WI38 (cell line): ENCODE measurements around the gene DPF3.

Source experiments
- H3K4me3 ChIP-seq: 2 replicates; pipeline ENCODE4 v1.5.1; 2011; ENCODE audit warnings: low read depth, mild to moderate bottlenecking, control low read depth, low read length
- TF ChIP-seq, protein P1 (sequence below): IDR thresholded peaks from 2 replicates; pipeline ENCODE4 v1.5.1; 2012; ENCODE audit warnings: low read depth, mild to moderate bottlenecking, control low read depth, low read length

Gene DPF3

DNA sequence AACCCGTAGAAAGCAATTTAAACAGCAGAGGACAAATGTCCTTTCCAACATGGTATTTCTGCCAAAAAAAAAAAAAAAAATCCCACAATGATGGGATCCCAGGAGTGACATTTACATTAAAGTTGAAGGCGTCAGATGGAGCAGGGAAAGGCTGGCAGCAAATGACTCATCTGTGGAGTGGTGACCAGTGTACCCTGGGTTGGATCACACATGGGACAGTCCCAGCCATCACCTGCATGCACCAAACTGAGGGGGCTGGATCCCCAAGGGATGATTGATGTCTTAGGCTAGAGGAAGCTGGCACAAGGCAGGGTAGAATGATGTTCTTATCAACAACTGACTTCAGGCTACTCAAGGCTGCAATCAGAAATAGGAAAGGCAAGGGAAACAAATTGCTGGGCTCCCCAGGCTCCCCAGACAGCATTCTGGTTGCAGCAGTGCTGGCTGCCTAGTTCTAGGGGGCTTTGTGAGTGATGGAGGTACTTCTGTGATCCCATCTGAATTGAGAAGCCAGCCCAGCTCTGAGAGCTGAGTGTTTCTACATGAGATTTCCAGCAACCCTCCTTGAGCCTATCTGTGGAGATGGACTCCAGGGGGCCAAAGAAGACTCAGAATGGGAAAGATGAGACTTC, 117.9 kb downstream of the DPF3 start:
- H3K4me3 ChIP-seq, result no peak overlapping the region
- TF ChIP-seq, protein P1, sequence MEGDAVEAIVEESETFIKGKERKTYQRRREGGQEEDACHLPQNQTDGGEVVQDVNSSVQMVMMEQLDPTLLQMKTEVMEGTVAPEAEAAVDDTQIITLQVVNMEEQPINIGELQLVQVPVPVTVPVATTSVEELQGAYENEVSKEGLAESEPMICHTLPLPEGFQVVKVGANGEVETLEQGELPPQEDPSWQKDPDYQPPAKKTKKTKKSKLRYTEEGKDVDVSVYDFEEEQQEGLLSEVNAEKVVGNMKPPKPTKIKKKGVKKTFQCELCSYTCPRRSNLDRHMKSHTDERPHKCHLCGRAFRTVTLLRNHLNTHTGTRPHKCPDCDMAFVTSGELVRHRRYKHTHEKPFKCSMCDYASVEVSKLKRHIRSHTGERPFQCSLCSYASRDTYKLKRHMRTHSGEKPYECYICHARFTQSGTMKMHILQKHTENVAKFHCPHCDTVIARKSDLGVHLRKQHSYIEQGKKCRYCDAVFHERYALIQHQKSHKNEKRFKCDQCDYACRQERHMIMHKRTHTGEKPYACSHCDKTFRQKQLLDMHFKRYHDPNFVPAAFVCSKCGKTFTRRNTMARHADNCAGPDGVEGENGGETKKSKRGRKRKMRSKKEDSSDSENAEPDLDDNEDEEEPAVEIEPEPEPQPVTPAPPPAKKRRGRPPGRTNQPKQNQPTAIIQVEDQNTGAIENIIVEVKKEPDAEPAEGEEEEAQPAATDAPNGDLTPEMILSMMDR, result no peak

DNA sequence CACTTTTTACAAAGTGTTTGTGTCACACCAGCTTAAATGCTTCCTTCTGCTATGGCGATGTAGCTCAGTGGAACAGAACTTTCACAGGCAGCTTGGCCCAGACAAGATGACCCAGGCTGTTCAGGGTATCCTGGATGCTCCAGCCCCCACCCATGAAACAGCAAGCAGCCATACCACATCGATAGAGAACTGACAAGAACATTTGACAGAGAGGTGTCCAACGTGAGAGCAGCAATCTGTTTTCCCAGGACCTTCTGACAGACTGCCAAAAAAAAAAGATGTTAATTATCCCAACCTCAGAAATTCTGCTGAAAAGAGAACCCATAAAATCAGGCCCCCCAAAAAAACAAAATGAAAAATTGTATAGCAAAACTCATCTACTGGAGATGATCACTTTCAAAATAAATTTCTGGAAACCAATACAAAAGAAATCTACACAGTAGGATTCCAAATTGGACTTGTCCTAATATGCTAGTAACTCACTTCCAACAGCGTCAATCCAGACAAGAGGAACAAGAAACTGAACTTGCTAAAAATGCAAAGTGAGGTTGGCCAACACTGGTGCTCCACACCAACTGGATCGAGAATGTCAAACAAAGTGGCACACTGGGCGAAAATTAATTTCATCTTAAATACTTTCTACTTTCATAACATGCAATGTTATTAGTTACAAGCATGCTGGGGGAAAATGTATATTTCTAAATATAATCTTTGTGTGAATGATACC, 118.8 kb downstream of the DPF3 start:
- H3K4me3 ChIP-seq, result no peak overlapping the region
- TF ChIP-seq, protein P1, result no peak

DNA sequence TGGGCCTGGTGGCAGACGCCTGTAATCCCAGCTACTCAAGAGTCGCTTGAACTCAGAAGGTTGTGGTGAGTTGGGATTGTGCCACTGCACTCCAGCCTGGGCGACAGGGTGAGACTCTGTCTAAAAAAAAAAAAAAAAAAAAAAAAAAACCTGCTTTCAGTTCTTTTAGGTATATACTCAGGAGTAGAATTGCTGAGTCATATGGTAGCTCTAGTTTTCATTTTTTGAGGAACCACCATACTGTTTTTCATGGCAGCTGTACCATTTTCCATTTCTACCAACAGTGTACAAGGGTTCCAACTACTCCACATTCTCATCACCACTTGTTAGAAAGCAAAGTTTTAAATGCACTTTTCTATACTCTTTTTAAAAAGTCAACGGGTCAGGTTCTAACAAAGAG, 119.8 kb downstream of the DPF3 start:
- TF ChIP-seq, protein P1, result no peak
- no peak overlapping the region for H3K4me3 ChIP-seq

DNA sequence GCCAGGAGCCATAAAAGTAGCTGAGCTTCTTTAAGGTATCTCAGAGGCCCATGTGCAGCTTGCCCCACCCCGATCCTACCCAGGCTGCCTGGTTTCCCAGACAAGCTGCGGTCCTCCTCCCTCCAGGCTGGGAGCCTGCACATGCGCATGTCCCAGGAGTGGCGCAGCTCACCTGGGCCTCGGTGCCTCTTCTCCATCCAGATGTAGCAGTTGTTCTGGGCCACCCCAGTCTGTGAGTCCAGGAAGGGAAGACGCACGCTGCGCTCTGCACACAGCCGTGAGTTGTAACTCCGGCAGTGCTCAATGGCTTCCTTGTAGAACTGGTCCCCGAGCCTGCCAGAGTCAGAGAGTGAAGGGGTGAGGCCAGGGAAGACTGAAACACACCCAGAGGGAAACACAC, 122.3 kb downstream of the DPF3 start:
- TF ChIP-seq, protein P1, result no peak
- H3K4me3 ChIP-seq, result no peak overlapping the region

DNA sequence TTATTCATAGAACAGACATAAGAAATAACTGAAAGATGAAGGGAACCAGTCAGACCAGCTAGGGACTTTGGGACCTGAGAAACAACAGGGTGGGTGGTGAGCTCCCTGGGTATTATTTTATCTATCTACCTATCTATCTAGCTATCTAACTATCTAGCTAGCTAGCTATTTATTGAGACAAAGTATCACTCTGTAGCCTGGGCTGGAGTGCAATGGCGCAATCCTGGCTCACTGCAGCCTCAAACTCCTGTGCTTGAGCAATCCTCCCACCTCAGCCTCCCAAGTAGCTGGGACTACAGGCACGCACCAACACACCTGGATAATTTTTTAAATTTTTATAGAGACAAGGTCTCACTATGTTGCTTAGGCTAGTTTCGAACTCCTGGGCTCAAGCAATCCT, 127.6 kb downstream of the DPF3 start:
- H3K4me3 ChIP-seq, result no peak overlapping the region
- TF ChIP-seq, protein P1, result no peak

DNA sequence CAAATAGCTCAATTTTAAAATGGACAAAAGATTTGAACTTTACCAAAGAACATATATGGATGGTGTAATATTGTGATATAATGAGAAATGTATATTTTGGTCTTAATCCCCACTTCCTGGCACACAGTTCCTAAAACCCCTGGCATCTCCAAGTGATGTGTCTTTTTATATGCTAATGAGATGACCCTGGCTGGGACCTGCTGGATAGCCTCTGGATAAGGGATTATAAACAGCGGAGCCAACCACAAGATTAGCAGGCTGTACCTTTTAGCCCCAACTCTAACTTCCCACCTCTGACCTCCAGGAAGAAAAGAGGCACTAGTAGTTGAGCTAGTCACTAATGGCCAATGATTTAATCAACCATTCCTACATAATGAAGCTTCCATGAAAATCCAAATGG, 130.0 kb downstream of the DPF3 start:
- TF ChIP-seq, protein P1, result no peak

DNA sequence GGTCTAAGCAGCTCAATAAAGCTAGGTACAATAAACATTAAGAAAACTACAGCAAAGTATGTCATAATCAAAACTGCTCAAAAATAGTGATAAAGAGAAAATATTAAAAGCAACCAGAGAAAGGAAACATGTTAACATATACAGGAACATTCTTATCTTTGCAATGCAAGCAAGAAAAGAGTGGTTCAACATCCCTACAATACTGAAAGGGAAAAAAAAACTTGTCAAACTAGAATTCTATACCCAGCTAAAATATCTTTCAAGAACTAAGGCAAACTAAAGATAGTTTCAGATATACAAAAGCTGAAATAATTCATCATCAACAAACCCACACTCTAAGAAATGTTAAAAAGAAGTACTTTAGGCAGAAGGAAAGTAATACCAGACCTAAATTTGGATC, 134.2 kb downstream of the DPF3 start:
- TF ChIP-seq, protein P1, result no peak

More for the DNA sequence above, 130.0 kb downstream of the DPF3 start:
- H3K4me3 ChIP-seq, result no peak overlapping the region

More for the DNA sequence above, 134.2 kb downstream of the DPF3 start:
- H3K4me3 ChIP-seq, result no peak overlapping the region
